ENCODE measurements around the gene HSFY2.
"Not testable (repeated sequence)": the region's sequence is repeated elsewhere in the genome, so short reads cannot be mapped to it uniquely, and the experiment has no call there.

HSFY2 gene

GRCh38 chrY:18773635-18774034 lies at the start of gene HSFY2:
Gene HSFY2, minus strand, starts transcription at chrY:18773735. Its CDS starts 117 bp downstream, at chrY:18773618.
- not testable (repeated sequence) for DNase-seq (ENCODE audit: low read depth in 2 of 2, low spot score in 1 of 2)

- DNase-seq (ENCODE audit: low read depth in 2 of 2, low spot score in 1 of 2) = not testable (repeated sequence)
These were observed 42.2 kb upstream of the HSFY2 start for GRCh38 chrY:18815751-18816150.

GRCh38 chrY:18788757-18789406 lies 15.3 kb upstream of the HSFY2 start:
- not testable (repeated sequence) for DNase-seq (ENCODE audit: low read depth in 2 of 2, low spot score in 1 of 2)

GRCh38 chrY:18754077-18754476 lies 19.5 kb downstream of the HSFY2 start:
- DNase-seq (ENCODE audit: low read depth in 2 of 2, low spot score in 1 of 2) = not testable (repeated sequence)

GRCh38 chrY:18753133-18753815 lies 20.3 kb downstream of the HSFY2 start:
- DNase-seq (ENCODE audit: low read depth in 2 of 2, low spot score in 1 of 2) = not testable (repeated sequence)

GRCh38 chrY:18723714-18724113 lies 49.8 kb downstream of the HSFY2 start:
- not testable (repeated sequence) for DNase-seq (ENCODE audit: low read depth in 2 of 2, low spot score in 1 of 2)
